ENCODE results near the gene PPP6R3. TPM values are rescaled to one million over a fixed set of nuclear protein-coding genes. Genes with fewer than 3 reads are reported as not detected.

The PPP6R3 gene
- total RNA-seq, 1 experiment from 2014 or later = 138 TPM

DNA sequence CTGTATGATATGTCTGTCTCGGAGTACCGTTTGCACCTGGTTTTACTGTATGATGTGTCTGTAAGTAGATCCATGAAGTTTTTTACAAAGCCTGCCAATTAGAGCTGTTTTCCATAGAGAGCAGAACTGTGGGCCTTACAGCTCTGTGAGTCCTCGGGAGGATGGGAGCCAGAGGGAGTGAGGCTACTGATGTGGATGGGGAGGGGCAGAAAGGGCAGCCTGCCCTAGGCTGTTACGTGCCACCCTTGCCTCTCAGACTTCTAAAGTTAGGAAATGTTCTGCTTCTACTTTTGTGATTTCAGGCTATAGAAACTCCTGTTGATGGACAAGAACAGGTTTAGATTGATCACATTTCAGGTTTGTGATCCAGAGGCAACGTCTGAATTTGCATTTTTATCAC is 105.2 kb downstream of the PPP6R3 start:
- Histone ChIP-seq H2BK5ac (ENCODE audit: insufficient read length, low read length) (no peak overlapping the region), H3K18ac (ENCODE audit: insufficient read length, low read depth, low read length) (no peak overlapping the region), H4K5ac (ENCODE audit: insufficient read length, low read depth, low read length) (no peak overlapping the region), H3K14ac (ENCODE audit: insufficient read depth, low read length) (no peak overlapping the region), H3K79me1 (ENCODE audit: insufficient read depth, low read depth, low read length, poor library complexity, severe bottlenecking) (no peaks in the 10 kb centered on the region), H2BK15ac (ENCODE audit: low read depth, low read length) (no peak overlapping the region), H2AFZ (ENCODE audit: low read length) (no peak overlapping the region), H3K4ac (ENCODE audit: low read depth, low read length) (no peak overlapping the region), H2BK20ac (ENCODE audit: low read depth, low read length, poor library complexity, severe bottlenecking) (no peak overlapping the region), H3K9me3 (ENCODE audit: control insufficient read depth, low read depth, low read length) (no peaks in the 10 kb centered on the region), H3K27me3 (ENCODE audit: insufficient read depth, low read length) (no peaks in the 10 kb centered on the region), H3K23ac (ENCODE audit: insufficient read length, low read depth, low read length) (no peak overlapping the region), H4K20me1 (ENCODE audit: control insufficient read depth, insufficient read depth, insufficient read length) (peaks cover 2% of the 10 kb centered on the region), H3K4me1 (ENCODE audit: insufficient read depth, low read length) (no peaks in the 10 kb centered on the region), H2AK5ac (ENCODE audit: insufficient read length, low read length) (no peak overlapping the region), H2BK12ac (ENCODE audit: insufficient read length, low read depth, low read length) (no peak overlapping the region), H3T11ph (ENCODE audit: low read length) (no peak overlapping the region), H3K4me2 (ENCODE audit: insufficient read depth, insufficient read length, low read length) (no peak overlapping the region), H3K56ac (ENCODE audit: insufficient read length, low read depth, low read length) (no peak overlapping the region), H2BK120ac (ENCODE audit: low read depth, low read length, poor library complexity, severe bottlenecking) (no peak overlapping the region), H4K91ac (ENCODE audit: insufficient read length, low read depth, low read length) (no peak overlapping the region), H3K27ac (ENCODE audit: insufficient read length, low read depth, low read length) (no peak overlapping the region), H4K8ac (replicated peaks; ENCODE audit: insufficient read length, low read depth, low read length) (no peak overlapping the region), H3K9ac (ENCODE audit: extremely low read depth, insufficient read length, low read length) (no peak overlapping the region), H3K79me2 (ENCODE audit: insufficient read depth, low read length) (no peaks in the 10 kb centered on the region), H3K23me2 (ENCODE audit: insufficient read length, low read depth, low read length, poor library complexity, severe bottlenecking) (no peaks in the 10 kb centered on the region)
- Mint-ChIP-seq H3K4me1 (no peaks in the 10 kb centered on the region), H3K4me3 (no peak overlapping the region), H3K27ac (no peak overlapping the region), H3K9me3 (no peaks in the 10 kb centered on the region), H3K36me3 (ENCODE audit: insufficient read depth in 1 of 3, low read depth in 3 of 3) (peaks cover 33 to 81% (median 73%) of the 10 kb centered on the region in 3 experiments; a peak in 6 of 7 replicates), H3K27me3 (ENCODE audit: low read depth) (no peaks in the 10 kb centered on the region)
- DNase-seq = no peak
- WGBS (ENCODE audit: extremely low coverage, insufficient read length, low lambda C conversion rate) = no CpG with 5 or more reads among the region's 5 CpGs
- TF ChIP-seq, protein P1, sequence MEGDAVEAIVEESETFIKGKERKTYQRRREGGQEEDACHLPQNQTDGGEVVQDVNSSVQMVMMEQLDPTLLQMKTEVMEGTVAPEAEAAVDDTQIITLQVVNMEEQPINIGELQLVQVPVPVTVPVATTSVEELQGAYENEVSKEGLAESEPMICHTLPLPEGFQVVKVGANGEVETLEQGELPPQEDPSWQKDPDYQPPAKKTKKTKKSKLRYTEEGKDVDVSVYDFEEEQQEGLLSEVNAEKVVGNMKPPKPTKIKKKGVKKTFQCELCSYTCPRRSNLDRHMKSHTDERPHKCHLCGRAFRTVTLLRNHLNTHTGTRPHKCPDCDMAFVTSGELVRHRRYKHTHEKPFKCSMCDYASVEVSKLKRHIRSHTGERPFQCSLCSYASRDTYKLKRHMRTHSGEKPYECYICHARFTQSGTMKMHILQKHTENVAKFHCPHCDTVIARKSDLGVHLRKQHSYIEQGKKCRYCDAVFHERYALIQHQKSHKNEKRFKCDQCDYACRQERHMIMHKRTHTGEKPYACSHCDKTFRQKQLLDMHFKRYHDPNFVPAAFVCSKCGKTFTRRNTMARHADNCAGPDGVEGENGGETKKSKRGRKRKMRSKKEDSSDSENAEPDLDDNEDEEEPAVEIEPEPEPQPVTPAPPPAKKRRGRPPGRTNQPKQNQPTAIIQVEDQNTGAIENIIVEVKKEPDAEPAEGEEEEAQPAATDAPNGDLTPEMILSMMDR (conservative IDR thresholded peaks at IDR 0.05) = no peak

Data from H9 (cell line).